SIG-M5 treated with dmso at 0.1 percent for 504 hours (cell line): Measurements from ENCODE around the gene APBB1IP.
"Not testable (repeated sequence)": the region's sequence is repeated elsewhere in the genome, so short reads cannot be mapped to it uniquely, and the experiment has no call there.

Experiments used
- DNase-seq: peaks from one replicate; lab custom pipeline; 2025; ENCODE audit not compliant: unreplicated experiment; lab: John Stamatoyannopoulos, UW

The APBB1IP gene, protein sequence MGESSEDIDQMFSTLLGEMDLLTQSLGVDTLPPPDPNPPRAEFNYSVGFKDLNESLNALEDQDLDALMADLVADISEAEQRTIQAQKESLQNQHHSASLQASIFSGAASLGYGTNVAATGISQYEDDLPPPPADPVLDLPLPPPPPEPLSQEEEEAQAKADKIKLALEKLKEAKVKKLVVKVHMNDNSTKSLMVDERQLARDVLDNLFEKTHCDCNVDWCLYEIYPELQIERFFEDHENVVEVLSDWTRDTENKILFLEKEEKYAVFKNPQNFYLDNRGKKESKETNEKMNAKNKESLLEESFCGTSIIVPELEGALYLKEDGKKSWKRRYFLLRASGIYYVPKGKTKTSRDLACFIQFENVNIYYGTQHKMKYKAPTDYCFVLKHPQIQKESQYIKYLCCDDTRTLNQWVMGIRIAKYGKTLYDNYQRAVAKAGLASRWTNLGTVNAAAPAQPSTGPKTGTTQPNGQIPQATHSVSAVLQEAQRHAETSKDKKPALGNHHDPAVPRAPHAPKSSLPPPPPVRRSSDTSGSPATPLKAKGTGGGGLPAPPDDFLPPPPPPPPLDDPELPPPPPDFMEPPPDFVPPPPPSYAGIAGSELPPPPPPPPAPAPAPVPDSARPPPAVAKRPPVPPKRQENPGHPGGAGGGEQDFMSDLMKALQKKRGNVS

GRCh38 chr10:26437637-26438461 is at the start of gene APBB1IP:
Gene APBB1IP, plus strand, starts transcription at chr10:26438341. Its CDS starts 53,986 bp downstream, at chr10:26492327.
- DNase-seq, result peak; percentile 97

DNA sequence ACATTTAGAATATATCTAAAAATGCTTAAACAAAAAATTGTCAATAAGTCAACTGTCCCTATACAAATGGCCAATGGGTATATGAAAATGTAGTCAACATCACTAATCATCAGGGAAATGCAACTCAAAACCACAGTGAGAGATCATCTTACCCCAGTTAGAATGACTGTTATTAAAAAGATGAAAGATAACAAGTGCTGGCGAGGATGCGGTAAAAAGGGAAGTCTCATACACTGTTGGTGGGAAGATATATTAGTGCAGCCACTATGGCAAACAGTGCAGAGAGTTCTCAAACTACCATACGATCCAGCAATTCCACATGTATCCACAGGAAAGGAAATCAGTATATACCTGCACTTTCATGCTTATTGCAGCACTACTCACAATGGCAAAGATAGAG is 48.6 kb upstream of the APBB1IP start:
- DNase-seq, result no peak

GRCh38 chr10:26391701-26392695 is 46.1 kb upstream of the APBB1IP start:
- peak; percentile 6 for DNase-seq

DNA sequence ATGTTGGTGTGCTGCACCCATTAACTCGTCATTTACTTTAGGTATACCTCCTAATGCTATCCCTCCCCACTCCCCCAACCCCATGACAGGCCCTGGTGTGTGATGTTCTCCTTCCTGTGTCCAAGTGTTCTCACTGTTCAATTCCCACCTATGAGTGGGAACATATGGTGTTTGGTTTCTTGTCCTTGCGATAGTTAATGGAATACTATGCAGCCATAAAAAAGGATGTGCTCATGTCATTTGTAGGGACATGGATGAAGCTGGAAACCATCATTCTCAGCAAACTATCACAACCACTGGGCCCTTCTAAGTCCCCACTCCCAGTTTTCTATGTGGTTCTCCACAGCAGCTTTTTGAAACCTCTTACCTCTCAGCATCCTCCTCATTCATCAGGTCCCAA is 39.8 kb upstream of the APBB1IP start:
- DNase-seq, result not testable (repeated sequence)

GRCh38 chr10:26407406-26407969 is 30.7 kb upstream of the APBB1IP start:
- DNase-seq, result no peak

- peak; percentile 2 for DNase-seq
Observed at GRCh38 chr10:26408858-26409494, 29.2 kb upstream of the APBB1IP start.

DNA sequence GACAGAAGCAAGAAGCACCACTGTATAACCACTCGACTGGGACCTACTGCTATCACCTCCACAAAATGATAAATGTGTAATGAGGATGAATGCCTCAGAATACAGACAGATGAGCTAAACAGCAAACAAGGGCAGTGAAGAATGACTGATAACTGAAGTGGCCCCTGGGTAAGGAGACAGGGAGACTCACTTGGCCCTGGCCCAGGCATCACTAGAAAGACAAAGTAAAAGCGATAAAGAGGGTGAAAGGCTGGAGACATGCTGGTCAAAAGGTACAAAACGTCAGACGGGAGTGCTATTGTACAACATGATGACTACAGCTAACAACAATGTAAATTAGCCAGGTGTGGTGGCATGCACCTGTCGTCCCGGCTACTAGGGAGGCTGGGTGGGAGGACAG is 27.8 kb upstream of the APBB1IP start:
- no peak for DNase-seq

- no peak for DNase-seq
Observed at GRCh38 chr10:26412932-26413331, 25.2 kb upstream of the APBB1IP start.

- no peak for DNase-seq
Observed at GRCh38 chr10:26413375-26413774, 24.8 kb upstream of the APBB1IP start.

DNA sequence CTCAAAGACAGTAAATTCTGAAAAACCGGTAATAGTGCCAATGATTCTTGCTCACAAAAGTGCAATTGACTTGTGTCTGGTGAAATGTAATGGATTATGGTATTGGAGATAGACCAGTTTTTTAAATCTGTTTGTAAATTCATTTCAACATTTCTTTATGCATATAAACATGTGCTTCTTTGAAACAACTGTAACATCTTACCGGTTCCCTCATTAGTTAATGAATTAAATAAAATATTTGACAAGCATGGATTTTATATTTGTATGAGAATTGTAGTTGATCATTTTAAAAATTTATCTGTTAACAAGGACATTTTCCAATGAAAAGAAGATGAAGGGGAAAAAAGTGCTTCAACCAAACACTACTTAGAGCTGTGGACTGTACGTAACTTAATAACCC is 21.0 kb upstream of the APBB1IP start:
- no peak for DNase-seq

- DNase-seq, result no peak
Observed at GRCh38 chr10:26422977-26423376, 15.2 kb upstream of the APBB1IP start.

- DNase-seq, result peak; percentile 40
Observed at GRCh38 chr10:26423722-26424121, 14.4 kb upstream of the APBB1IP start.

DNA sequence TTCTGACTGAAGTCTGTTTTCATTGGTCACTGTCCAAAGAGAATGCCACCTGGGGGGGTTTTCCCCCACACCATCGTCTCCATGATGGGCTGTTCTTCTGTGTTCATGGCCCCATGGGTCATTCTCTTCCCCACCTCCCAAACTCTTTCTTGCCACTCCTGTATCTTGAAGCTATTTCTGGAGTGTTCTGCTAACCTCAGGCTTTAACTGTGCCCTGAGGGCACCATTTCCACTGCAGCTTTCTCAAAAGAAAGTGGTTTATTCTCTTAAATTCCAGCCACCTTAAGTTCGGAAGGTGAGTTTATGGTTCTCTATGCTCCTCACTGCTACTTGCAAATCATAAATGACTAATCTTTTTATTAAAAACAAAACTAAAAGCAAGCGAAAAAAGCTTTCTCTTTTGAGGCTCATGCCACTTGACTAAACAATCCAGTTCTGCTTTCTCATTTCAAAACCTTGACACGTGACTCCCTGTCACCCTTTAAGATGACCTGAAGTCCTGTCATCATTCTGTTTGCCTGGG is 7.4 kb upstream of the APBB1IP start:
- DNase-seq, result peak; percentile 77

DNA sequence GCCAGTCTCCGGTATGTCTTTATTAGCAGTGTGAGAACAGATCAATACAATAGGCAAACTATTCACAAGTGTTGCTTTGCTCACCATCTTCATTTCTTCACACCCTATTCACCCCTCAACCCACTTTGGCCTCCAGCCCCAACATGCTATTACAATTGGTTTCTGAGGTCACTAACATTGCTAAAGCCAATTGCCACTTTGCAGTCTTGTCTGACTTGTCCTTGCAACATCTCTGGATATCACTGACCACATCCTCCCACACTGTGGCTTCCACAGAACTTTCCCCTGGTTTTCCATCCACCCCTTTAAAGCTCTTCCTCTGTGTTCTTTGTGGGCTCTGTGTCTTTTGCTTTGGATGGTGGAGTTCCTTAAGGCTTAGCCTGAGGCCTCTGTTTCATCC is 5.2 kb upstream of the APBB1IP start:
- DNase-seq, result peak; percentile 35

DNA sequence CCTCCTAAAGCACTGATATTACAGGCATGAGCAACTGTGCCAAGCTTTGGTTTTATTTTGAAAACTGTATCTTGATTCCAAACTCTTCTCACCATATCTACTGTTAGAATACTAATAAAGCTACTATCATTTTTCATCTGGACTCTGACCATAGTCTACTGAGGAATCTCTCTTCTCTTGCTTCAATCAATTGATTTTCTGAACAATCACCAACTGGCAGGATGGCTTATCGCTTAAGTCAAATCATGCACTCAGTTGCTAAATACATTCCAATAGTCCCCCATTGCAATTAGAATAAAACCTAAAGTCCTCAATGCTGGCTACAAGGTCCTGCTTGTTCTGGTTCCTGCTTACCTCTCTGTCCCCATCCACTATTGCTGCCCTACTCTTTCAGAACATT is 2.3 kb upstream of the APBB1IP start:
- no peak for DNase-seq

DNA sequence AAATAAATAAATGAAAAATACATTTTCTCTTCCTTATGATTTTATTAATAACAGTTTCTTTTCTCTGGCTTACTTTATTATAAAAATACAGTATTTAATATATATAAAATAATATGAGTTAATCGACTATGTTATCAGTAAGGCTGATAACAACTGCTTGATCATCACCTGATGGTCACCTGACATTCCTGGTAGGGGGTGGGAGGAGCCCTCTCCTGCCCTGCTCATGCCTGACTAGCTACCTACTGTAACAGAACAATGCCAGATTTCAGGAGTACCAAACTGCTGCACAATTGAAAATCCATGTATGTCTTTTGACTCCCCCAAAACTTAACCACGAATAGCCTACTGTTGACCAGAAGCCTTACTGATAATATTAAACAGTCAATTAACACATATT is 1.3 kb upstream of the APBB1IP start:
- no peak for DNase-seq

- peak; percentile 50 for DNase-seq
Observed at GRCh38 chr10:26438534-26439341, 597 bp downstream of the APBB1IP start.

DNA sequence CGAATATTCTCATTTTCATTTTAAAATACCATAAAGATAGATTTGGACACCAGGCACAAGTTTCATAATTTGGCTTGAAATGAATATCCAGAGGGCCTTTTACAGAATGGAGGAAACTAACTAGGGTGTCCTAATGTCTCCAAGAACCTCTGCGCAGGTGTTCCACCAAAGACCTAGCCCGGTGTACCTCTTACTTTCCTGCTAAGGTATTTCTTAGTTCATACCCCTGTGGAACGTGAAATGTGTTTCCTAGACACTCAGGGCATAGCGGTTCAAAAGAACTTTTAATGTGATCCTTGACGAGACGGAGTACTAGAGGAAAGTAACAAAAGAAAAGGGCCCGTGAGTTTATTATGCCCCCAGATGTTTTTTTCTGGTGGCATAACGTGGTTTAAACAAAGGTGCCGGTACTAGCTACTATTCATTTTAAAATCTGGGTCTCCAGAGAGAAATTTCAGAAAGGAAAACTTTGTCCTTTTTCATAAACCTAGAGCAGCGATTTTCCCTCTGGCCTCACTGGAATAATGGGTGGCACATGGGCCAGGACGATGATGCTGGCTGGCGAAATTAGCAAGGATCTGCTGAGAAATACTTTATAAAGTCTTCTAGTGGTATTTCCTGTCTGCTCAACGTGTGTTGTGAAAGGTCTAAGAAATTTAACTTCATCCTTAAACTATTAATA is 1.4 kb downstream of the APBB1IP start:
- no peak for DNase-seq
